ENCODE measurements around the gene SMG6.

DNA sequence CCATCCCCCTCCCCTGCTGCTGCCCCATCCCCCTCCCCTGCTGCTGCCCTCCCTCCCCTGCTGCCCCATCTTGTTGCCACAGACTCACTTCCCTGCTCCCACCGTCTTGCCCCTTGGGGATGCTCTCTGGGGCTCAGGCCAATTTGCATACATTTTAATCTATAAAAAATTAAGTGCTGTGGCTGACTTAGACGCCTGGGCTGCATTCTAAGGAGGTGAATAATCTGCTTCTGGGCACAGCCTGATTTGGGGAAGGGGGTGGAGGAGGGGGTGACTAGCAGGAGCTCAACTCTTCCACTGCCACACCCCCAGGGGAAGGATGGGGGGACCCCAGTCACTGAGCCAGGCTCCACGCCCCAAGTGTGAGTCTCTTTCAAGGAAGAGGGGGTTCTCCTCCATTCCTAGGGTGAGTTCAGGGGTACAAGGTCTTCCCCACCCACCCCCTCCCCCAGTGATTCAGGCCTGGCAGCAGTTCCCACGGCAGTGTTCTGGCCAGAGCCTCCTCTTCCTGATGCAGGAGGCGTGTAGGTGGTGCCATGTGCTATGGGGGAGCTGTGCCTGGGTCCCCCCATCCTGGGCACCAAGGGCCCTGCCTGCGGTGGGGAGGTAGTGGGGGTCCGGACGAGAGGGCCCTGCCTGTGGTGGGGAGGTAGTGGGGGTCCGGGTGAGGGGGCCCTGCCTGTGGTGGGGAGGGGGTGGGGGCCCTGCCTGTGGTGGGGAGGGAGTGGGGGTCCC is 268.6 kb downstream of the SMG6 start:
- TF ChIP-seq, protein P1, sequence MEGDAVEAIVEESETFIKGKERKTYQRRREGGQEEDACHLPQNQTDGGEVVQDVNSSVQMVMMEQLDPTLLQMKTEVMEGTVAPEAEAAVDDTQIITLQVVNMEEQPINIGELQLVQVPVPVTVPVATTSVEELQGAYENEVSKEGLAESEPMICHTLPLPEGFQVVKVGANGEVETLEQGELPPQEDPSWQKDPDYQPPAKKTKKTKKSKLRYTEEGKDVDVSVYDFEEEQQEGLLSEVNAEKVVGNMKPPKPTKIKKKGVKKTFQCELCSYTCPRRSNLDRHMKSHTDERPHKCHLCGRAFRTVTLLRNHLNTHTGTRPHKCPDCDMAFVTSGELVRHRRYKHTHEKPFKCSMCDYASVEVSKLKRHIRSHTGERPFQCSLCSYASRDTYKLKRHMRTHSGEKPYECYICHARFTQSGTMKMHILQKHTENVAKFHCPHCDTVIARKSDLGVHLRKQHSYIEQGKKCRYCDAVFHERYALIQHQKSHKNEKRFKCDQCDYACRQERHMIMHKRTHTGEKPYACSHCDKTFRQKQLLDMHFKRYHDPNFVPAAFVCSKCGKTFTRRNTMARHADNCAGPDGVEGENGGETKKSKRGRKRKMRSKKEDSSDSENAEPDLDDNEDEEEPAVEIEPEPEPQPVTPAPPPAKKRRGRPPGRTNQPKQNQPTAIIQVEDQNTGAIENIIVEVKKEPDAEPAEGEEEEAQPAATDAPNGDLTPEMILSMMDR (conservative IDR thresholded peaks at IDR 0.05; ENCODE audit: low read depth, low read length), result no peak
- TF ChIP-seq BHLHE40 (IDR thresholded peaks at IDR 0.05; ENCODE audit: low read depth, low read length), result no peak
- TF ChIP-seq NFE2L2 (IDR thresholded peaks at IDR 0.05; ENCODE audit: low read depth, low read length), result no peak
- no peak for TF ChIP-seq RAD21 (IDR thresholded peaks at IDR 0.05; ENCODE audit: low read length)
- no peak; the same call in 1 of the 2 replicates for TF ChIP-seq MAZ (IDR thresholded peaks at IDR 0.05; ENCODE audit: borderline replicate concordance, low read depth, low read length)
- TF ChIP-seq POLR2A (IDR thresholded peaks at IDR 0.05; ENCODE audit: low read depth, low read length), result no peak
- TF ChIP-seq RCOR1 (IDR thresholded peaks at IDR 0.05; ENCODE audit: insufficient replicate concordance, low read length), result no peak
- TF ChIP-seq, protein P2, sequence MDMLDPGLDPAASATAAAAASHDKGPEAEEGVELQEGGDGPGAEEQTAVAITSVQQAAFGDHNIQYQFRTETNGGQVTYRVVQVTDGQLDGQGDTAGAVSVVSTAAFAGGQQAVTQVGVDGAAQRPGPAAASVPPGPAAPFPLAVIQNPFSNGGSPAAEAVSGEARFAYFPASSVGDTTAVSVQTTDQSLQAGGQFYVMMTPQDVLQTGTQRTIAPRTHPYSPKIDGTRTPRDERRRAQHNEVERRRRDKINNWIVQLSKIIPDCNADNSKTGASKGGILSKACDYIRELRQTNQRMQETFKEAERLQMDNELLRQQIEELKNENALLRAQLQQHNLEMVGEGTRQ (IDR thresholded peaks at IDR 0.05; ENCODE audit: low read depth, low read length), result no peak
- no peak for TF ChIP-seq SMC3 (IDR thresholded peaks at IDR 0.05; ENCODE audit: low read depth, low read length)
- no peak for TF ChIP-seq CEBPB (IDR thresholded peaks at IDR 0.05; ENCODE audit: low read depth, low read length)
- TF ChIP-seq MAFK (IDR thresholded peaks at IDR 0.05; ENCODE audit: low read depth, low read length), result no peak
- no peak for TF ChIP-seq RFX5 (IDR thresholded peaks at IDR 0.05; ENCODE audit: low read depth, low read length)
- no peak for TF ChIP-seq CHD1 (IDR thresholded peaks at IDR 0.05; ENCODE audit: low read depth, low read length)
- TF ChIP-seq FOS (IDR thresholded peaks at IDR 0.05; ENCODE audit: low read depth, low read length), result no peak
